Esophagus mucosa (tissue), 1 donor: ENCODE results near the gene TMEM131L. TPM values are rescaled to one million over a fixed set of nuclear protein-coding genes. Genes with fewer than 3 reads are reported as not detected.
"Not testable (repeated sequence)": the region's sequence is repeated elsewhere in the genome, so short reads cannot be mapped to it uniquely, and the experiment has no call there.

Source experiments
- ATAC-seq: fragments of 200-7000 bp; cut with Tn5 transposase; one replicate; pipeline ENCODE4 v1.9.1; 2020
- total RNA-seq: library from RNA; stranded (reverse); gene quantifications from one replicate; pipeline ENCODE4 v1.2.4, GENCODE V29; 2023
- donor health status: DM: yes; HTN: yes; CAD: no.

Gene TMEM131L
- total RNA-seq, 1 donor from 2014 or later, result 14.7 TPM

GRCh38 chr4:153655928-153656327 is 189.8 kb downstream of the TMEM131L start:
- peak; percentile 58 for ATAC-seq

DNA sequence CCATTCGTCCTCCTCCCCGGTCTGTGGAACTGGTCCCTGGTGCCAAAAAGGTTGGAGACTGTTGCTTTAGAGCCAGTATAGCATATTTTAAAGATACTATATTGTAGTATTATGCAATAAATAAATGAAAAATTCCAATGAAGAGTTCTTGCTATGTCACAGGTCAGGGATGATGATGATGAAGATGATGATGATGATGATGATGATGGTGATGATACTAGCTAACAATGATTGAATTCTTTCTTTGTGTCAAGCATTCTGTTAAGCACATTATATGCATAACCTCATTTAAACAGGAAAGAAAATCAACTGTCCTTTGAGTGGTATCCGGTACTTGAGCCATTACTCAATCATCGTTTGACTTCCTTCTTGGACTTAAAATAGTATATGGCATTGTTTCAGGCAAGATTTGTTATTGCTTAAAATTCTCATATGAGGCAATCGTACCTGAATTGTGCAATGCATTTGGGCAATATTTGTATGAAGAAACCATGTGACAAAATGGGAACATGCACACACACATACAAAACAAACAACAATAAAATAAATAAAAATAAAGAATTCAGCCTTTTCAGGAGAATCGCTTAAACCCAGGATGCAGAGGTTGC is 195.2 kb downstream of the TMEM131L start:
- peak; percentile 76 for ATAC-seq

GRCh38 chr4:153661908-153662307 is 195.7 kb downstream of the TMEM131L start:
- no peak for ATAC-seq

DNA sequence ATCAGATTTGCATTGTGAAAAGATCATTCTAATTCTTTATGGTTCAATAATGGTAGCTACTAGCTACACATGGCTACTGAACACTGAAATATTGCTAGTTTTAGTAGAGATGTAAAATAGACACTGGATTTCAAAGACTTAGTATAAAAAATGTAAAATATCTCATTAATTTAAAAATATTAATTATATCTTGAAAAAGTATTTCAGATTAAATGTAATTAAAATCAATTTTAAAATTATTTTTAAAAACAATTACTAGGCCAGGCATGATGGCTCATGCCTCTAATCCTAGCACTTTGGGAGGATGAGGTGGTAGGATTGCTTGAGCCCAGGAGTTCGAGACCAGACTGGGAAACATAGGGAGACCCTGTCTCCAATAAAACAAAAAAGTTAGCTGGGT is 197.5 kb downstream of the TMEM131L start:
- ATAC-seq, result no peak

DNA sequence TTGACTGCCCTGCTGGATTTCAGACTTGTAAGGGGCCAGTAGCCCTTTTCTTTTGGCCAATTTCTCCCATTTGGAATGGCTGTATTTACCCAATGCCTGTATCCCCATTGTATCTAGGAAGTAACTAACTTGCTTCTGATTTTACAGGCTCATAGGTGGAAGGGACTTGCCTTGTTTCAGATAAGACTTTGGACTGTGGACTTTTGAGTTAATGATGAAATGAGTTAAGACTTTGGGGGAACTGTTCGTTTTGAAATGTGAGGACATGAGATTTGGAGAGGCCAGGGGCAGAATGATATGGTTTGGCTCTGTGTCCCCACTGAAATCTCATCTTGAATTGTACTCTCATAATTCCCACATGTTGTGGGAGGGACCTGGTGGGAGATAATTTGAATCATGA is 200.3 kb downstream of the TMEM131L start:
- not testable (repeated sequence) for ATAC-seq

GRCh38 chr4:153668647-153669046 is 202.5 kb downstream of the TMEM131L start:
- ATAC-seq, result no peak

- ATAC-seq, result no peak
Measured at GRCh38 chr4:153669838-153670237, 203.7 kb downstream of the TMEM131L start.

DNA sequence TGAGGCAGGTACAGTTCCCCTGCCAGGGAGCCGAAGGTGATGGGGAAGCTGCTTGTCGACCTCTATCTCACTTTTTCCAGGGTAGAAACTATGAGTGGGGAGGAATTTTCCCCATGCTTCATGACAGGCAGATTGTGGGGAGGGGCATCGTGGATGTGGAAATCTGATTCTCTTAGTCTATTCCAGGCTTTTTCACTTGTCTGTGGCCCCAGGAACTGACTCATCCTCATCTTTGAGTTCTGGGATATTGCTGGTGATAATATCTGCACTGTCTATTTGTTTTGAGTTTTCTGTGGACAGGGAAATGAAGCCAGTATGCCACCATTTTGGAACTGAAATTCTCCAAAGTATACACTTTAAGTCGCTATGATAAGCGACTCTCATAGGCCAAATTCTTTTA is 210.3 kb downstream of the TMEM131L start:
- ATAC-seq, result no peak

DNA sequence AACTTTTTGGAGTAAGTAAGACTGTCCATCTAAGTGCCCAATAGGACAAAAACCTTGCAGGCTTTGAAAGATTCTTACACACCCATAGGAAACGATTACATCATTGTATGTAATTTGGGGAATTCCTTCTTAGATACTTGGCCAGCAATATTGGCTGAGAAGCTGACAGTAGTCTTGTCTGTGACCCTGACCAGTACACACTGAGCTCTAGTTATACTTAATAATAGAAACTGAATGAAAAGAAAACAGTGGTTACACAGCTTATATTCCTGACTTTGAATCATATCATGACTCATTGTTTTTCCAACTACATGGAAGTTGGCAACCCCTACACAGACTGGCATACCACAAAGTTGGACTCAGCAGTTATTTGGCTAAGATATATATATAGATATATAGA is 210.8 kb downstream of the TMEM131L start:
- ATAC-seq, result peak; percentile 74

- ATAC-seq, result no peak
Measured at GRCh38 chr4:153679486-153679885, 213.3 kb downstream of the TMEM131L start.

- ATAC-seq, result no peak
Measured at GRCh38 chr4:153683763-153684181, 217.6 kb downstream of the TMEM131L start.

DNA sequence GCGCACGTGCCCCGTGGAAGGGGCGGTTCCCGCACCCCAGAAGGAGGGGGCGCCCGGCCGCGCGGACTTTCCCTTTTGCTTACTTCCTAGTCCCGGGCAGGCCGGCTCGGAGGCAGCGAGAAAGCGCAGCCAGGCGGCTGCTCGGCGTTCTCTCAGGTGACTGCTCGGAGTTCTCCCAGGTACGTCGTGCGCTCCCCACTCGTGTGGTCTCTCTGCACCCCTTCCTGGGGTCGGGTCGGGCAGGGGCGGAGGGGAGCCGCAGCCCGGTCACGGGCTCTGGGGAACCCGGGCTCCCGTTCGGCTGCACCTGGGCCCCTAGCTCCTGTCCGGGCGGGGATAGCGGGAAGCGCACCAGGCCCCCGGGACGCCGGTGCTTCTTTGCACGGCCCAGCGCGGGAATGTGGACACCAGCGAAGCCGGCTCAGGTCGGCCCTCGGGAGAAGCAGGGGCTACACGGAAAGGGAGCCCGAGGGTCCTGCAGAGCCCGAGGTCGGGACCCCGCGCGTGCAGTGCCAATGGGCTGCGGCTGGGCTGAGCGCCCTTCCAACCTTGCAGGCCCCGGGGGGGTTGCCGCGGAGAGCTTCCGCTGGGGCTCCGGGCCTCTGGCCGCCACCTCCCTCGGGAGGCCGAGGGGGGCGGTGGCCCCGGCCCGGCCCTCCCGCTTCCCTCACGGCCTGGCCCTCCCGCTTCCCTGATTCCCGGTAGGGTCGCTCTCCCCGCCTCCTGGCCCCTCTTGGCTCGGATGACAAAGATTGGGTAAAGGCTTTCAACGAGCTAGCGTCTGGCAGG is 218.2 kb downstream of the TMEM131L start, which contains the start of gene TLR2:
Gene TLR2 (plus strand): TSS at position 99 of the 789 bp plus-strand sequence. CDS start 18,628 bp downstream, outside the sequence.
- ATAC-seq, result peak; percentile 89

DNA sequence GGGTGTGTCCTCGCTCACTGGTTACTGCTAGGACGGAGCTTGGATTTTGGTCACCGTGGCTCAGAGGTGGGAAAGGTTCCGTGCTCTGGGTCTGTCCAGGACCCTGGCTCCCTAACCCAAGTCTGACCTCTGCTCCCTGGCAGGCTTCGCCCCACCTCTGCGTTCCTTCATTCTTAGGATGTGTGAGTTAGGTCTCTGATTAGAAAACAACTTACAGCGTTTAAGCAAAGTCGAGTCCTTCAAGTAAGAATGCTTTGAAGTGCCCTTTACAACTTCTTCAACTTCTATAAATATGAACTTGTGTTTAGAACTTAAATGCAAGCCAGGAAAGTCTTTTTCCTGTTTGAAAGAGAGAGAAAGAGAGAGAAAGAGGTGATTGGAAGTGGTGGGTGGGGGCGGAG is 218.8 kb downstream of the TMEM131L start:
- ATAC-seq, result peak; percentile 64

Other genes starting within 250 kb of the TMEM131L start
- 4.4 TPM for gene MND1, start 121.7 kb upstream of the TMEM131L start, total RNA-seq
- gene TLR2, start 217.9 kb downstream of the TMEM131L start, total RNA-seq, result 7.0 TPM